ENCODE data around the gene AQP2.

AQP2 gene

DNA sequence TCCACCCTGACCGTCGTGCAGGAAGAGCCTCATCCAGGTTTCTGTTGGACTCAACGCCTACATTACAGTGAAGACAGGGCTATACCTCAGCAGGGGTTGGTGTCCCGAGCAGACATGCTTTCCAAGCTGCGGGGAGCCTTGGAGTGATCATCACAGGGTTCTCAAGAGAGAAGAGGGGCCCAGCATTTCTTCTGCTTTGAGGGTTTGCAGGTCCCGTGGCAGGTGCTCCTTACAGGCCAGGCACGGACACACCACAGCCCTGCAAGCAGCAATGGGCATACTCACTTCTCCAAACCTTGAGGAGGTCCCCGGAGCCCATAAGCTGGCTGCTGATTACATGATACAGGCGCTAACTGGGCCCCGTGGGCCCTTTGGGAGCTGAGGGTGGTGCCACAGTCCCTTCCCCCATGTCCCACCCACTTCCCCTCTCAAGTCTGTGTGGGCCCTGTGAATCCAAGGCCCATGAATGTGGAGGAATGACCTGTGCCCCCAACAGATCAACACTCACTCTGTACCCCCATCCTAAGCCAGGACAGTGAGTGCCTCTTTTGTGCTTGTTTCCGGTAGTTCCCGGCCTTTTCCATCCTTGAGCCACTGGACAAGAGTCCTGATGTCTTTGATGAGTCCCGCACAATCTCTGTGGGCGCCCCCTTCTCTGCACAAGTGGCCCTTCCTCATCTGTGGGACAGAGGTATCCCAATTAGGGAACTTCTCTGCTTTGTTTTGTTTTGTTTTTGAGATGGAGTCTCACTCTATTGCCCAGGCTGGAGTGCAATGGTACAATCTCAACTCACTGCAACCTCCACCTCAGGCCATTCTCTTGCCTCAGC, 1.1 kb downstream of the AQP2 start:
- TF ChIP-seq POLR2A (IDR thresholded peaks at IDR 0.05; ENCODE audit: low read length) (no peak), GATA1 (IDR thresholded peaks at IDR 0.05; ENCODE audit: low read depth, low read length) (no peak)
- DNase-seq: no peak

DNA sequence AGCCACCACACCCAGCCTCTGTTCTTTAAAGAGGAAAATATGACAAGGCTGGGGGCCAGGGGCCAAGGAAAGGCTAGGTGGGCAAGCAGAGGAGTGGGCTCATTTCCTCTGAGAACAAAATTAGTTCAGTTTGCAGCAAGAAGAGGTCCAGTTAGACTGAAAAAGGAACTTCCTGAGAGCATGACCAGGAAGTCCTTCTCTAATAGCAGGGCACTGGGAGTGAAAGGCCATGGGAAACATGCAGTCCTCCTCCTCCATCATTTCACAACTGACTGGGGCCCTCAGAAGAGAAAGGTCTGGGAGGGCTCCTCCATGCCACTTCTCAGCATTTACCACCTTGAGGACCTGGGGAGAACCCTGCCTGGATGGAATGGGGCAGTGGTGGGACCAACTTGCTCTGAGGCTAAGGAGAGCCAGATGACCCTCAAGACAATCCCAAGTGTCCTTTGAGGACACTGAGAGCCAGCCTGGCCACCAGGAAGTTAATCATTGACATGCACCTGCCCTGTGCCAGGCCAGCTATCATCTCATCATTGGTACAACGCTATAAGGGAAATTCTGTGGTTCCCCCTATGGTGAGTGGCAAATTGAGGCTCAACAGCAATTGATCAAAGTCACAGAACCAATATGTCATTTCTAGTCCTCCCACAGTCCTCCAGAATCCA, 2.0 kb downstream of the AQP2 start:
- no peak for DNase-seq
- TF ChIP-seq POLR2A (IDR thresholded peaks at IDR 0.05; ENCODE audit: low read length): peak; percentile 13
- TF ChIP-seq GATA1 (IDR thresholded peaks at IDR 0.05; ENCODE audit: low read depth, low read length): no peak

DNA sequence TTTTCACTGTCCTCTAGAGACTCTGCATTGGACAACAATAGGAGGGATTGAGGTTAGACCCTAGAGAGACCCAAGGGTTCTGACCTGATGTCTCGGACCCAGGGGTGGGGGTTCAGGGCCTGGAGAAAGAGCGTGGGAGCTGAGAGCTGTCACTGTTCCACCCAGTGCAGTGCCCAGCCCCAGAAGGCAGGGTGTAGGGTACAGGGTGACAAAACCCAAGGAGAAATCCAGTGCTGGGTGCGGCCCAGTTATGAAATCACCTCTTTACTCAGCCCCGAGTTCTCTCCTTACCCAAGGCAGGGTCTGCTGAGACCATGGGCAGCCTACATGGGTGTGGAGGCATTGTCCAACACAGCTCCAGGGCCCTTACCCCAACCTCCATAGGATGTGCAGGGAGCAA, 2.6 kb downstream of the AQP2 start:
- no peak for DNase-seq
- TF ChIP-seq GATA1 (IDR thresholded peaks at IDR 0.05; ENCODE audit: low read depth, low read length): no peak
- no peak for TF ChIP-seq POLR2A (IDR thresholded peaks at IDR 0.05; ENCODE audit: low read length)

DNA sequence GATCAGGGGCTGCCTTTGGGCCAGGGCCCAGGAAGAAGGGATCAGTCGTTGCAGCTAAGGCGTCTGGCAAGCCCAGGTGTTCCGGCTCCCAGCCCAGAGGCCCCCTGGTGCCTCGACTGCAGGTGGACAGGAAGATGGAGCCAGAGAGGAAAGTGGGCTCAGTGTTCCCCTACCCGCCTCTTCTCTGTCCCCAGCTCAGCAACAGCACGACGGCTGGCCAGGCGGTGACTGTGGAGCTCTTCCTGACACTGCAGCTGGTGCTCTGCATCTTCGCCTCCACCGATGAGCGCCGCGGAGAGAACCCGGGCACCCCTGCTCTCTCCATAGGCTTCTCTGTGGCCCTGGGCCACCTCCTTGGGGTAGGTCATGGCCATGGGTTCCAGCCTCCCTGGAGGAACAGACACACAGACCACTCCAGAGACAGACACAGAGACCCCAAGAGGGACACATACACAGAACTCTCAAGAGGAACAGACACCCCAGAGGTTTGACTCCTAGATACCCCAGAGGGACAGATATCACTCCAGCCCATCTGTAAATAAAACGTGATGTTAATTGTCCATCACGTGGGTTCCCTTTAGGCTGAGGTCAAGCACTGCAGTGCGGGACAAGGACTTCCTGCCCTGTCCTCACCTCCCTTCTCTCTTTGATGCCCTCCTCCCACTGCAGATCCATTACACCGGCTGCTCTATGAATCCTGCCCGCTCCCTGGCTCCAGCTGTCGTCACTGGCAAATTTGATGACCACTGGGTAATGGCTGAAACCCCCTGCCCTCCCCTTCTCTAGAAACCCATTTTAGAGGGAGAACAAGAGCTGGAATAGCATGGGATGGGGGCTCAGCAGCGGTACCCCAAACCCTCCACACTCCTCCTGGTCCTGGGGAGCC, 3.7 kb downstream of the AQP2 start:
- TF ChIP-seq GATA1 (IDR thresholded peaks at IDR 0.05; ENCODE audit: low read depth, low read length) (no peak), POLR2A (IDR thresholded peaks at IDR 0.05; ENCODE audit: low read length) (no peak)
- no peak for DNase-seq

DNA sequence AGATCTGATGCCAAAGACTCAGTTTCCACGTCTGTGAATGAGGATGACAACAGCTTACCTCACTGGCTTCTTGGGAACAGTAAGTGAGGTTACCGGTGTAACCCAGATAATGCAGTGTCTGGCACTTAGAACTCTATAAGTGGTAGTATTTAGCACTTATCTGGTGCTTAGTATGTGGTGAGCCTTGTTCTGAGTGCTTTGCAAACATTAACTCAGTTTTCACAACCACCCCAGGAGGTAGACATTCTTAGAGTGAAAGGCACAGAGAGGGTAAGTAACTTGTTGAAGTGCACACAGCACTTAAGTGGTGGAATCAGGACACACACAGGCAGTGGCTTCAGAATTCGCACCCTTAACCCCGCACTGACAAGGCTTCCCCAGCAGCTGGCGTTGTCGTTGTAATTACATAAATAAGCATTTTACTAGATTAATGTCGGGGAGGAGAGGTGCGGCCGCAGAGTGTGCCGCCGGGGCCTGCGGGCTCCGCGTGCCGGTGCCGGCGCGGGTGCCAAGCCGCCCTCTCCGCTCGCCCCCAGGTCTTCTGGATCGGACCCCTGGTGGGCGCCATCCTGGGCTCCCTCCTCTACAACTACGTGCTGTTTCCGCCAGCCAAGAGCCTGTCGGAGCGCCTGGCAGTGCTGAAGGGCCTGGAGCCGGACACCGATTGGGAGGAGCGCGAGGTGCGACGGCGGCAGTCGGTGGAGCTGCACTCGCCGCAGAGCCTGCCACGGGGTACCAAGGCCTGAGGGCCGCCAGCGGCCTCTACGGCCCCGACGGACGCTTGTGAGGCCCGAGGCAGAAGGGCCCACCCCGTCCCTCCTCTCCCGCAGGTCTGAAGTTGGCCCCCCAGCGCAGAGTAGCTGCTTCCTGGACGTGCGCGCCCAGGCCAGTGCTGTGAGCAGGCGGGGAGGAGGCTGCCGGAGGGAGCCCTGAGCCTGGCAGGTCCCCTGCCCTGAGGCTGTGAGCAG, 4.6 kb downstream of the AQP2 start:
- TF ChIP-seq GATA1 (IDR thresholded peaks at IDR 0.05; ENCODE audit: low read depth, low read length): no peak
- no peak for TF ChIP-seq POLR2A (IDR thresholded peaks at IDR 0.05; ENCODE audit: low read length)

DNA sequence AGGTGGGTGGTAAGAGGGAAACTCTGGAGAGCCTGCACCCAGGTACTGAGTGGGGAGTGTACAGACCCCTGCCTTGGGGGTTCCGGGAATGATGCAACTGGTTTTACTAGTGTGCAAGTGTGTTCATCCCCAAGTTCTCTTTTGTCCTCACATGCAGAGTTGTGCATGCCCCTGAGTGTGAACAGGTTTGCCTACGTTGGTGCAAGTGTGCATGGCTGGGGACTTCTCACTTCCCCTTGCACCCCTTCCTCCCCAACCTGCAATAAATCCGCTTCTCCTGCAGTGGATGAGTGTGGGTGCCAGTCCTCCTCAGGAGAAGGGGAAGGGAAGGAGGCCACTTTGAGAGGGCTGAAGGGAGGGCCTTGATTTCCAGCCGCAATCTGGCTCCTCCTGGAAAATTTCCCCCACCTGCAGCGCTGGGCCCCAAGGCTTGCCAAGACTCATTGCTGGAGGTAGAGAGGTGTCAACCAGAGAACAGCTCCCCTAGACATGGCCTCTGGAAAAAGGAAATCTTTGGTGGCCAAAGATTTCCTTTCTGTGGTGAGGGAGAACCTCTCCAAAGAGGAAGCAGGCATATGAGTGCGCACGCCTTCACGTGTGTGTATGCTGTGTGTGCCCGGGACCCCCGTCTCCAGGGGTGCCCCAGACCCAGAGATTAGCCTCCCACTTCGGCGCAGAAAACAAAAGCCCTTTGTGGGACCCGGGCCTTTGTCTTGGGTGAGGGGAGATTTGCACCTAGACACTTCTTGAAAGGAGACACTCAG, 5.5 kb downstream of the AQP2 start:
- TF ChIP-seq GATA1 (IDR thresholded peaks at IDR 0.05; ENCODE audit: low read depth, low read length) (no peak), POLR2A (IDR thresholded peaks at IDR 0.05; ENCODE audit: low read length) (no peak)
- no peak for DNase-seq

More for the DNA sequence above, 4.6 kb downstream of the AQP2 start:
- DNase-seq: peak in 1 of 2 experiments; percentile 13

DNA sequence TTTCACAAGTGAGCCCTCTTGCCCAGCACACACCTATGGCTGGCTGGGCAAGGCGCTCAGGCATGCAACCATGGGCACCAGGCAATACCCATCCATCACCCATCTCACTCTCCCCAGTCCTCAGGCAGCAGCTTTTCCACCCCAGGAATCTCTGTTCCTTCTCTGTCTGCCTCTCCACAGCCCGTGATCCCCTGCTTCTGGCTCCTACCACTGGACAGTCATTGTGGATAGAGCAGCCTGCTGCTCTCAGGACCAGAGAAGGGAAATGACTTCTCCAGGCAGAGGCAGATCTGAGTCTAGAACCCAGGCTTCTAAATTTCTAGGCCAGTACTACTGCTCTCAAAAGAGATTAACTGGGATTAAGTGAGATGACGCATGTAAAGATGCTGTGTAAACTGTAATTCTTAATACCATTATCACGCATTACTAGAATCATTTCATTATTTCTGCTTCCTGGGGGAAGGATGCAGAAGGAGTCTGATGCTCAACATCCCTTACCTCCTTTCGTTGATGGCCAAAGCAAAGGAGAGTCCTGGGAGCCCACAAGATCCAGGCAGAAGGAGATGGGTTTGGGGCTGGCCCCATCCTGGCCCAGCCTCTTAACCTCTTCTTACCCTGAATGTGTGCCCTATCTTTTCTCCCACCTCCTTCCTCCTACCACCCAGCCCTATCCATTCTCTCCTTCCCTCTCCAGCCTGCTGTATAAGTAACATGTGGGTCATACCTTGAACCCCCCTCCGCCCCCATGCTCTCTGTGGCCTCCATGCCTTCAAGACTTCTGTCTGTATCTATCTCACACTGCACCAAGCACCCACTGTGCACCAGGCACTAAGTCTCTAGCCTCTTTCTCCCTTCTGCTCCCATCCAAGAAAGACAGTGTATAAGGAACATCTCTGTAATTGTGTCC, 6.4 kb downstream of the AQP2 start:
- DNase-seq: no peak

DNA sequence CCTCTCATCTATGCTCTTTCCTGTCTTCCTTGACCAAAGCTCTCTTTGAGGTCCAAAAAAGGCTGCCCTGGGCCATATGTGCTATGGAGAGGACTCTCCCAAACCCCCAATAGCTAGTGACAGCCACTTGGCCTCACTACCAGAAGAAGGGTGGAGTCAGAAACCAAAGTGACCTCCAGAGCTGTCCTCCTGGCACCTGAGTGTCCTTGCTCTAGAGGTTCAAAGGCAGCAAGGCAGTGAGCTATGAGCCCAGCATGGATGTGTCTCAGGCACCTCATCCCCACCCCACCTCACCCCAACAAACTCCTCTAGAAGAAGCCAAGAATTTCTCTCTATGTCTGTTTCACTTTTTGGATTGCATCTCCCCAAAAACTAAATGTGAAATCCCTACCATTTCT, 7.0 kb downstream of the AQP2 start:
- no peak for TF ChIP-seq GATA1 (IDR thresholded peaks at IDR 0.05; ENCODE audit: low read depth, low read length)
- no peak for TF ChIP-seq POLR2A (IDR thresholded peaks at IDR 0.05; ENCODE audit: low read length)
- DNase-seq: no peak

More for the DNA sequence above, 6.4 kb downstream of the AQP2 start:
- no peak for TF ChIP-seq GATA1 (IDR thresholded peaks at IDR 0.05; ENCODE audit: low read depth, low read length)
- no peak for TF ChIP-seq POLR2A (IDR thresholded peaks at IDR 0.05; ENCODE audit: low read length)

DNA sequence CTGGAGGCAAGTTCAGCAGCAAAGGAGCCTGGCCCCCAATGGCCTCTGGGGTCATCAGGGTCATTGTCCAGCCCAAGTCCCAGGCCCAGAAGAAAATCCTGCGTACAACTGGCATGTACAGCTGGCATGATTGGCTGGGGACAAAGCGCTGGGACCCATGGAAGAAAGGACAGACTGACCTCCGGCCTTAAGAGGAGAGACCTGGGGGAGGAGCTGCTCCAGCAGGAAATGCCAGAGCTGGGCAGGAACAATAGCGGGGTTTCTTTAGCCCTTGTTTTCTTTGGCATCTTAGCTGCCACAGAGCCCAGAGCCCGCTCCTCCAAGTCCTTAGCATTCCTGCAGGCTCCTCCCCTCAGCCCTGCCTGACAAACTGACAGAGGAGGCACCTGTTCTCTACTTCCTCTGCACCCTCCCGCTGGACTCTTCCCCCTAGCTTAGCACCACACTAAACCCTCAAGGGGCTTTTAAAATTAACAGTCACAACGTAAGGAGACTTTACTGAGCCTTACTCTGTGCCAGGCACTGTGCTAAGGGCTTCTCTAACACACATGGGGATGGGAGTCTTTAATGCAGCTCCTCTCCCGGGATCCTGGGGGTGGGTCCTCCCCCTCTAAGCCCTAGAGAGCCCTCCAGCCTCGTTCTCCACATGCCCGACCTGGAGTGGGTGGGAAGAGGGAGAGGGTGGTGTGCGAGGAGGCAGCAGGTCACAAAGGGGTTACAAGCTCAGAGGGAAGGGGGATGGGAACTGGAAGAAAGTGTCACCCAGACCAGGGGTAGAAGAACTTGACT, 9.3 kb downstream of the AQP2 start:
- TF ChIP-seq GATA1 (IDR thresholded peaks at IDR 0.05; ENCODE audit: low read depth, low read length) (no peak), POLR2A (IDR thresholded peaks at IDR 0.05; ENCODE audit: low read length) (no peak)
- DNase-seq: no peak

DNA sequence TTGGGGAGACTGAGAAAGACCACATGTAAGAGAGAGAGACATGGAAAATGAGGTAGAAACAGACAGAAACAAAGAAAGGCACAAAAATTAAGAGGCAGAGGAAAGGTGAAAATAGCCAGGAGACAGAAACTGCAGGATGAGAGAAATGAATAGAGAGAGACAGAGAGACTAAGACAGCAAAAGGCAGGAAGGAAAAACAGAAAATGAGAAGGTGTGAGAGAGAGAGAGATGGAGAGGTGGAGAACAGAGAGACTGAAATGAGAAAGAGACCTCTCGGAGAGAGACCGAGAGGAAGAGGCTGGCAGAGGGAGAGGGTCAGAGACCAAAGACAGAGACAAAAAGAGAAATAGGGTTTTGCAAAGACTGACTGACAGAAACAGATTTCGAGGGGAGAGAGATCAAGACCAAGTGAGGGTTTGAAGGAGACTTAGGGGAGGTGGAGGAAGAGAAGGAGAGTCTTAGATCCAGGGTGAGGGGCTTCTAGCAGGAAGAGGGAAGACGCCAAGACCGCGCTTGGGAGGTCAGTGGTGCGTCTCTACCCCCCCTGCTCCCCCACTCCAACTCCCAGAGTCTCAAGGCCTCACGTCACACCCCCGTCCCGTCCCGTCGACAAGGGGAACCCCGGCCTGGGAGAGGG, 10.1 kb downstream of the AQP2 start:
- no peak for DNase-seq

More for the DNA sequence above, 10.1 kb downstream of the AQP2 start:
- TF ChIP-seq GATA1 (IDR thresholded peaks at IDR 0.05; ENCODE audit: low read depth, low read length) (no peak), POLR2A (IDR thresholded peaks at IDR 0.05; ENCODE audit: low read length) (no peak)

Data from erythroblast (primary cell).